B cell (primary cell): ENCODE results near the gene KCND1. TPM values are rescaled to one million over a fixed set of nuclear protein-coding genes. Genes with fewer than 3 reads are reported as not detected.
A peak's percentile ranks its signal among the peaks of the same experiment; 100 is the strongest.

Experiments
- ATAC-seq: fragments of 200-7000 bp; cut with Tn5 transposase; one replicate; pipeline ENCODE4 v1.10.0; 2021; ENCODE audit warnings: low read depth, mild to moderate bottlenecking, moderate number of reproducible peaks, moderate library complexity
- CTCF ChIA-PET: fragments of 350-600 bp; sonication (Branson Sonifier 250); formaldehyde crosslinking; loops from one replicate; lab custom pipeline; 2021; ENCODE audit warnings: antibody characterized with exemption, inconsistent platforms; lab: Charles Lee
- POLR2A ChIA-PET: fragments of 350-600 bp; sonication (Branson Sonifier 250); formaldehyde crosslinking; loops from one replicate; lab custom pipeline; 2021; ENCODE audit warnings: antibody characterized with exemption; lab: Charles Lee
- DNase-seq: peaks from one replicate; pipeline ENCODE4 v3.0.0; 2013
- H2AFZ ChIP-seq: 2 replicates; pipeline ENCODE4 v1.6.1; 2012; ENCODE audit warnings: mild to moderate bottlenecking, low read depth, low read length; ENCODE audit not compliant: insufficient read depth, poor library complexity, severe bottlenecking
- H3K27ac ChIP-seq, 2 donors: 1 replicate in 1 of 2; 2 replicates in 1 of 2; pipeline ENCODE4 v1.5.1; 2012 to 2013; ENCODE audit warnings: low read length in 2 of 2, mild to moderate bottlenecking in 2 of 2, moderate library complexity in 1 of 2
- H3K27me3 ChIP-seq, 4 experiments: fragments of 200-600 bp in 1 of 4; sonication (generic) in 1 of 4; replicated peaks in 1 of 4; 1 replicate in 2 of 4; 2 replicates in 2 of 4; pipeline versions ENCODE4 v1.6.1 to v1.7.0; 2013 to 2016; ENCODE audit warnings: low read length in 3 of 4, mild to moderate bottlenecking in 2 of 4, mixed read lengths in 1 of 4, moderate library complexity in 1 of 4; ENCODE audit not compliant: insufficient read depth in 4 of 4, control insufficient read depth in 3 of 4; ENCODE audit errors: control extremely low read depth in 1 of 4
- H3K36me3 ChIP-seq, 2 experiments: replicated peaks in 1 of 2; 1 replicate in 1 of 2; 2 replicates in 1 of 2; pipeline versions ENCODE4 v1.6.1 to v1.7.1; 2013; ENCODE audit warnings: low read length in 1 of 2; ENCODE audit not compliant: insufficient read depth in 2 of 2, control insufficient read depth in 1 of 2; ENCODE audit errors: control extremely low read depth in 1 of 2, extremely low read depth in 1 of 2
- H3K4me1 ChIP-seq, 2 donors: fragments of 200-600 bp in 1 of 2; sonication (generic) in 1 of 2; 1 replicate in 1 of 2; 2 replicates in 1 of 2; pipeline versions ENCODE4 v1.5.1 to v1.6.1; 2013 to 2017; ENCODE audit warnings: low read length in 2 of 2; ENCODE audit not compliant: control insufficient read depth in 2 of 2, insufficient read depth in 2 of 2
- H3K4me2 ChIP-seq: replicated peaks from 2 replicates; pipeline ENCODE3; 2012; ENCODE audit warnings: mild to moderate bottlenecking, low read depth, low read length; ENCODE audit not compliant: poor library complexity, severe bottlenecking
- H3K4me3 ChIP-seq, 5 experiments: fragments of 200-600 bp in 1 of 5; sonication (generic) in 1 of 5; 1 replicate in 3 of 5; 2 replicates in 2 of 5; pipeline versions ENCODE4 v1.5.1 to v1.7.0; 2011 to 2016; ENCODE audit warnings: low read length in 4 of 5, mild to moderate bottlenecking in 4 of 5, low read depth in 2 of 5, control low read depth in 1 of 5, moderate library complexity in 1 of 5; ENCODE audit not compliant: insufficient read depth in 1 of 5; ENCODE audit errors: control extremely low read depth in 1 of 5, extremely low read depth in 1 of 5
- H3K79me2 ChIP-seq: fragments of 200-600 bp; sonication (generic); one replicate; pipeline ENCODE4 v1.6.0; 2016; ENCODE audit warnings: low read length; ENCODE audit not compliant: control insufficient read depth, insufficient read depth
- H3K9ac ChIP-seq: fragments of 200-600 bp; sonication (generic); 2 replicates; pipeline ENCODE4 v1.6.1; 2017; ENCODE audit warnings: mild to moderate bottlenecking, low read length, moderate library complexity
- H3K9me3 ChIP-seq, 3 donors: one replicate each; pipeline versions ENCODE4 v1.6.1 to v1.7.1; 2013; ENCODE audit warnings: low read length in 2 of 3; ENCODE audit not compliant: control insufficient read depth in 2 of 3, insufficient read depth in 1 of 3; ENCODE audit errors: control extremely low read depth in 1 of 3
- H4K20me1 ChIP-seq: 2 replicates; pipeline ENCODE4 v1.6.0; 2012; ENCODE audit warnings: mild to moderate bottlenecking, low read length; ENCODE audit not compliant: insufficient read depth, control insufficient read depth, poor library complexity, severe bottlenecking
- H3K27ac Mint-ChIP-seq: one replicate; pipeline ENCODE4 v1.8.0; 2021; ENCODE audit warnings: mixed read lengths
- H3K27me3 Mint-ChIP-seq: one replicate; pipeline ENCODE4 v1.8.0; 2021; ENCODE audit warnings: mixed read lengths
- H3K4me1 Mint-ChIP-seq: one replicate; pipeline ENCODE4 v1.8.0; 2021; ENCODE audit warnings: mixed read lengths
- H3K4me3 Mint-ChIP-seq: one replicate; pipeline ENCODE4 v1.8.0; 2021; ENCODE audit warnings: mixed read lengths
- H3K9me3 Mint-ChIP-seq: one replicate; pipeline ENCODE4 v1.8.0; 2022; ENCODE audit warnings: mixed read lengths; ENCODE audit not compliant: insufficient read depth
- EZH2 ChIP-seq: IDR thresholded peaks from 2 replicates; pipeline ENCODE4 v1.6.1; 2012; ENCODE audit warnings: borderline replicate concordance, low read depth, mild to moderate bottlenecking, moderate library complexity, low read length; ENCODE audit not compliant: insufficient read depth, poor library complexity, severe bottlenecking
- WGBS: methylation state at CpG from one replicate; pipeline ENCODE4 v1.1.5; 2013; ENCODE audit warnings: missing lambda C conversion rate; ENCODE audit not compliant: insufficient coverage; 5-methylcytosine and 5-hydroxymethylcytosine counted together
- intact Hi-C: fragments of 100-400 bp; cut with micrococcal nuclease; formaldehyde crosslinking; loops from one replicate; pipeline ENCODE4 v1.10.0; 2022
- polyA plus RNA-seq: library from polyadenylated mRNA; depleted of rRNA; stranded (reverse); fragments of >200 nt; gene quantifications from 2 replicates; pipeline ENCODE4 v1.2.3, GENCODE V29; 2012
- total RNA-seq, 2 donors: library from RNA; stranded (reverse); fragments of 120-200 nt in 1 of 2; gene quantifications; 1 replicate in 1 of 2; 2 replicates in 1 of 2; pipeline versions ENCODE4 v1.2.3 to v1.2.4, GENCODE V29; 2013 to 2022
- TF ChIP-seq, protein P1 (sequence below): fragments of 200-600 bp; IDR thresholded peaks from one replicate; pipeline ENCODE4 v1.8.0; 2022; ENCODE audit warnings: antibody characterized with exemption, mild to moderate bottlenecking

The KCND1 gene
- total and polyA plus RNA-seq, 2 donors (not counting 1 experiment from before 2014, with no cell fraction given): 2.2 to 2.3 TPM

DNA sequence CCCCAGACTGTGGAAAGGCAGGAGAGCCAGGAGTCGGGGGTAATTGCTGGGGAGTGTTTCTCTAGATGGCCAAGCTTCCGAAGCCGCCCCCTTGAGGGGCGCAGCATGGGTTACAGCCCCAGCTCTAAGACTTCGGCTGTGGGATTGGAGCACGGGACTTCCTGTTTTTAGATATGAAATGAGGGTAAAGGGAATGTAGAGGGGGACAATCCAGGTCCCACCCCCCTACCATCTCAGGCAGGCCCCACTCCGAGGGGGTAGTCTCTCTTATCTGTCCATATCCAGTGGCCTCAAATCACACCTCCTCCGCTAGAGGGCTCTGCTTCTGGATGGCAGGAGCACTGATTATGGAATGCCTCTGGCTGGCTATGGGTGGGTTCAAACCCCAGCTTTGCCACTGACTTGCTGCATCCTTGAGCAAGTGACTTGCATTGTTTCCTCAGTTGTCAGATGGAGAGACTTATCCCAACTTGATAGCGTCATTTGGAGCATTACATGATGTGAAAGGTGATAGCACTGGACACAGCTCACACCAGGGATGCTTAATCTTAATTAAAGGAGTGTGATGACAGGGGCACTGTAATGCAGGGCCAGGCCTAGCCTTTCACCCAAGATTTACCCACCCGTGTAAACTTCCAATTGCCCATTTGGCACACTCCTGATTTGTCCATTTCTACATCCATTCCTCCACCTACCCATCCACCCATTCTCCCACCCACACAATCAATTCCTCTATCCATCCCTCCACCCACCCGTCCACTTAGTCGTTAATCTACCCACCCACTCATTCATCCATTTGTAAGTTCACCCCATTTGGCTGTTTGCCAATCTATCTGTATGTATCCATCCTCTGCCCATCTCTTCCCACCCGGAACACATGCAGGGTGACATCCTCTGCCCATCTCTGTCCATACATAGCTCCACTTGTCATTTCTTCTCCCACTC, 848 bp upstream of the KCND1 start:
- Mint-ChIP-seq H3K27ac (peak overlapping the region; percentile 50), H3K4me3 (peak overlapping the region; percentile 66), H3K27me3 (no peaks in the 10 kb centered on the region), H3K4me1 (peaks cover 15% of the 10 kb centered on the region), H3K9me3 (no peaks in the 10 kb centered on the region)
- peak; percentile 61 for ATAC-seq
- peak overlapping the region; percentile 32 for H2AFZ ChIP-seq
- TF ChIP-seq, protein P1, sequence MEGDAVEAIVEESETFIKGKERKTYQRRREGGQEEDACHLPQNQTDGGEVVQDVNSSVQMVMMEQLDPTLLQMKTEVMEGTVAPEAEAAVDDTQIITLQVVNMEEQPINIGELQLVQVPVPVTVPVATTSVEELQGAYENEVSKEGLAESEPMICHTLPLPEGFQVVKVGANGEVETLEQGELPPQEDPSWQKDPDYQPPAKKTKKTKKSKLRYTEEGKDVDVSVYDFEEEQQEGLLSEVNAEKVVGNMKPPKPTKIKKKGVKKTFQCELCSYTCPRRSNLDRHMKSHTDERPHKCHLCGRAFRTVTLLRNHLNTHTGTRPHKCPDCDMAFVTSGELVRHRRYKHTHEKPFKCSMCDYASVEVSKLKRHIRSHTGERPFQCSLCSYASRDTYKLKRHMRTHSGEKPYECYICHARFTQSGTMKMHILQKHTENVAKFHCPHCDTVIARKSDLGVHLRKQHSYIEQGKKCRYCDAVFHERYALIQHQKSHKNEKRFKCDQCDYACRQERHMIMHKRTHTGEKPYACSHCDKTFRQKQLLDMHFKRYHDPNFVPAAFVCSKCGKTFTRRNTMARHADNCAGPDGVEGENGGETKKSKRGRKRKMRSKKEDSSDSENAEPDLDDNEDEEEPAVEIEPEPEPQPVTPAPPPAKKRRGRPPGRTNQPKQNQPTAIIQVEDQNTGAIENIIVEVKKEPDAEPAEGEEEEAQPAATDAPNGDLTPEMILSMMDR: peak; percentile 56
- no peak for TF ChIP-seq EZH2
- DNase-seq: peak; percentile 55
- no peaks in the 10 kb centered on the region for H3K27me3 ChIP-seq
- H3K79me2 ChIP-seq: no peaks in the 10 kb centered on the region
- peak overlapping the region; percentile 71 for H3K4me2 ChIP-seq
- H3K4me3 ChIP-seq: peak overlapping the region in 4 of 5 experiments; percentile 13 to 41 (median 28)
- no peaks in the 10 kb centered on the region for H4K20me1 ChIP-seq
- POLR2A ChIA-PET: interaction anchor here (0.5 to 1.2 kb wide), 2 partner anchors 10 to 13 kb away, joined by 3 read pairs; no protein-coding TSS in a partner anchor
- H3K4me1 ChIP-seq: peaks cover 12 to 14% of the 10 kb centered on the region in 2 donors
- H3K27ac ChIP-seq: no peak overlapping the region
- peak overlapping the region; percentile 37 for H3K9ac ChIP-seq
- peaks cover 0 to 7% of the 10 kb centered on the region in 2 experiments for H3K36me3 ChIP-seq
- intact Hi-C loops: loop anchor here (1.0 kb wide), 1 partner anchor 71 kb away; the partner anchor contains the start of gene TFE3
- WGBS: 44% methylated on average over 5 of the region's 13 CpGs
- CTCF ChIA-PET: interaction anchor here (0.8 to 3.5 kb wide), 11 partner anchors 8 to 324 kb away, joined by 3 to 16 read pairs (median 4); partner anchors contain the start of genes GRIPAP1, OTUD5 and TFE3
- H3K9me3 ChIP-seq: no peaks in the 10 kb centered on the region

- no peaks in the 10 kb centered on the region for H3K27me3 ChIP-seq
- intact Hi-C loops: no loop called here
- no peaks in the 10 kb centered on the region for H4K20me1 ChIP-seq
- DNase-seq (no peak), ATAC-seq (no peak)
- no peak overlapping the region for H3K4me2 ChIP-seq
- H3K79me2 ChIP-seq: no peaks in the 10 kb centered on the region
- no peak overlapping the region for H2AFZ ChIP-seq
- H3K9me3 ChIP-seq: no peaks in the 10 kb centered on the region
- CTCF ChIA-PET: no interaction called here
- H3K27ac ChIP-seq: no peak overlapping the region
- no peak overlapping the region for H3K9ac ChIP-seq
- TF ChIP-seq, protein P1: no peak
- no peak for TF ChIP-seq EZH2
- H3K4me1 ChIP-seq: peaks cover 12 to 14% of the 10 kb centered on the region in 2 donors
- Mint-ChIP-seq H3K27ac (no peak overlapping the region), H3K4me1 (peaks cover 15% of the 10 kb centered on the region), H3K4me3 (no peak overlapping the region), H3K27me3 (no peaks in the 10 kb centered on the region), H3K9me3 (no peaks in the 10 kb centered on the region)
- H3K36me3 ChIP-seq: no peaks in the 10 kb centered on the region
- POLR2A ChIA-PET: no interaction called here
- no peak overlapping the region for H3K4me3 ChIP-seq
- WGBS: 96% methylated on average over 25 of the region's 28 CpGs
Measured at GRCh38 chrX:48969471-48969870, 2.2 kb downstream of the KCND1 start.
